Measurements from ENCODE around the gene TSPAN17.

Gene TSPAN17

GRCh38 chr5:176654856-176655255 is 7.6 kb downstream of the TSPAN17 start:
- no peak for DNase-seq
- in situ Hi-C loops (cut with MboI; ENCODE audit: low pct_unique_long_range_greater_than_20kb, low sequenced_read_pairs): loop anchor here (25.0 kb wide), 2 partner anchors 307 to 432 kb away; partner anchors contain the start of gene FGFR4

GRCh38 chr5:176656467-176656990 is 9.2 kb downstream of the TSPAN17 start:
- in situ Hi-C loops (cut with MboI; ENCODE audit: low pct_unique_long_range_greater_than_20kb, low sequenced_read_pairs): loop anchor here (25.0 kb wide), 2 partner anchors 306 to 431 kb away; partner anchors contain the start of gene FGFR4
- DNase-seq: no peak

GRCh38 chr5:176658007-176658599 is 10.8 kb downstream of the TSPAN17 start:
- in situ Hi-C loops (cut with MboI; ENCODE audit: low pct_unique_long_range_greater_than_20kb, low sequenced_read_pairs): loop anchor here (25.0 kb wide), 2 partner anchors 304 to 429 kb away; partner anchors contain the start of gene FGFR4
- peak; percentile 78 for DNase-seq

GRCh38 chr5:176658817-176659511 is 11.7 kb downstream of the TSPAN17 start:
- no peak for DNase-seq
- in situ Hi-C loops (cut with MboI; ENCODE audit: low pct_unique_long_range_greater_than_20kb, low sequenced_read_pairs): loop anchor here (25.0 kb wide), 2 partner anchors 303 to 428 kb away; partner anchors contain the start of gene FGFR4

- DNase-seq: no peak
- in situ Hi-C loops (cut with MboI; ENCODE audit: low pct_unique_long_range_greater_than_20kb, low sequenced_read_pairs): loop anchor here (25.0 kb wide), 2 partner anchors 303 to 428 kb away; partner anchors contain the start of gene FGFR4
Measured at GRCh38 chr5:176659512-176659839, 12.2 kb downstream of the TSPAN17 start.

- DNase-seq: no peak
- in situ Hi-C loops (cut with MboI; ENCODE audit: low pct_unique_long_range_greater_than_20kb, low sequenced_read_pairs): loop anchor here (25.0 kb wide), 2 partner anchors 302 to 427 kb away; partner anchors contain the start of gene FGFR4
Measured at GRCh38 chr5:176659860-176660461, 12.7 kb downstream of the TSPAN17 start.

GRCh38 chr5:176660530-176660859 is 13.2 kb downstream of the TSPAN17 start:
- in situ Hi-C loops (cut with MboI; ENCODE audit: low pct_unique_long_range_greater_than_20kb, low sequenced_read_pairs): loop anchor here (25.0 kb wide), 2 partner anchors 302 to 427 kb away; partner anchors contain the start of gene FGFR4
- DNase-seq: no peak

GRCh38 chr5:176660860-176661641 is 13.8 kb downstream of the TSPAN17 start:
- peak; percentile 82 for DNase-seq
- in situ Hi-C loops (cut with MboI; ENCODE audit: low pct_unique_long_range_greater_than_20kb, low sequenced_read_pairs): loop anchor here (25.0 kb wide), 2 partner anchors 301 to 426 kb away; partner anchors contain the start of gene FGFR4

- in situ Hi-C loops (cut with MboI; ENCODE audit: low pct_unique_long_range_greater_than_20kb, low sequenced_read_pairs): loop anchor here (25.0 kb wide), 2 partner anchors 301 to 426 kb away; partner anchors contain the start of gene FGFR4
- DNase-seq: no peak
Measured at GRCh38 chr5:176661676-176662075, 14.4 kb downstream of the TSPAN17 start.

- in situ Hi-C loops (cut with MboI; ENCODE audit: low pct_unique_long_range_greater_than_20kb, low sequenced_read_pairs): loop anchor here (25.0 kb wide), 2 partner anchors 300 to 425 kb away; partner anchors contain the start of gene FGFR4
- no peak for DNase-seq
Measured at GRCh38 chr5:176662371-176663333, 15.4 kb downstream of the TSPAN17 start.

GRCh38 chr5:176663566-176663965 is 16.3 kb downstream of the TSPAN17 start:
- DNase-seq: no peak
- in situ Hi-C loops (cut with MboI; ENCODE audit: low pct_unique_long_range_greater_than_20kb, low sequenced_read_pairs): loop anchor here (25.0 kb wide), 2 partner anchors 299 to 424 kb away; partner anchors contain the start of gene FGFR4

GRCh38 chr5:176664479-176664878 is 17.2 kb downstream of the TSPAN17 start:
- in situ Hi-C loops (cut with MboI; ENCODE audit: low pct_unique_long_range_greater_than_20kb, low sequenced_read_pairs): loop anchor here (25.0 kb wide), 2 partner anchors 298 to 423 kb away; partner anchors contain the start of gene FGFR4
- DNase-seq: no peak

GRCh38 chr5:176664886-176665285 is 17.6 kb downstream of the TSPAN17 start:
- in situ Hi-C loops (cut with MboI; ENCODE audit: low pct_unique_long_range_greater_than_20kb, low sequenced_read_pairs): loop anchor here (25.0 kb wide), 2 partner anchors 297 to 422 kb away; partner anchors contain the start of gene FGFR4
- no peak for DNase-seq

- DNase-seq: no peak
- in situ Hi-C loops (cut with MboI; ENCODE audit: low pct_unique_long_range_greater_than_20kb, low sequenced_read_pairs): loop anchor here (25.0 kb wide), 2 partner anchors 297 to 422 kb away; partner anchors contain the start of gene FGFR4
Measured at GRCh38 chr5:176665517-176665916, 18.2 kb downstream of the TSPAN17 start.

- in situ Hi-C loops (cut with MboI; ENCODE audit: low pct_unique_long_range_greater_than_20kb, low sequenced_read_pairs): loop anchor here (25.0 kb wide), 2 partner anchors 295 to 420 kb away; partner anchors contain the start of gene FGFR4
Measured at GRCh38 chr5:176667637-176668036, 20.4 kb downstream of the TSPAN17 start.

GRCh38 chr5:176670449-176670848 is 23.2 kb downstream of the TSPAN17 start:
- in situ Hi-C loops (cut with MboI; ENCODE audit: low pct_unique_long_range_greater_than_20kb, low sequenced_read_pairs): loop anchor here (25.0 kb wide), 2 partner anchors 292 to 417 kb away; partner anchors contain the start of gene FGFR4
- no peak for DNase-seq

More at GRCh38 chr5:176667637-176668036, 20.4 kb downstream of the TSPAN17 start:
- no peak for DNase-seq

GRCh38 chr5:176671399-176671798 is 24.1 kb downstream of the TSPAN17 start:
- no peak for DNase-seq
- in situ Hi-C loops (cut with MboI; ENCODE audit: low pct_unique_long_range_greater_than_20kb, low sequenced_read_pairs): loop anchor here (25.0 kb wide), 2 partner anchors 291 to 416 kb away; partner anchors contain the start of gene FGFR4

Data from KBM-7 (cell line).